ENCODE results near the gene PERCC1. TPM values are rescaled to one million over a fixed set of nuclear protein-coding genes. Genes with fewer than 3 reads are reported as not detected.
"Not testable (repeated sequence)": the region's sequence is repeated elsewhere in the genome, so short reads cannot be mapped to it uniquely, and the experiment has no call there.

PERCC1 gene
- total RNA-seq, 4 donors from 2014 or later = not detected

- no peak for DNase-seq (ENCODE audit: low spot score in 2 of 2)
- WGBS, 2 donors = 87 to 89% methylated on average over 28 to 35 of the region's 35 CpGs
- TF ChIP-seq CTCF (IDR thresholded peaks at IDR 0.05) (no peak), POLR2A (IDR thresholded peaks at IDR 0.05) (no peak)
- intact Hi-C loops (cut with DNase I; ENCODE audit: low total_unique reads) = no loop called here
- H3K4me3 ChIP-seq (ENCODE audit: low read depth, poor library complexity, severe bottlenecking) = no peak overlapping the region
Observed at GRCh38 chr16:1438229-1439057, 7.6 kb downstream of the PERCC1 start.

GRCh38 chr16:1439058-1439698 lies 8.3 kb downstream of the PERCC1 start:
- no peak overlapping the region for H3K4me3 ChIP-seq (ENCODE audit: low read depth, poor library complexity, severe bottlenecking)
- TF ChIP-seq CTCF (IDR thresholded peaks at IDR 0.05) (no peak), POLR2A (IDR thresholded peaks at IDR 0.05) (no peak)
- WGBS, 2 donors = 83 to 85% methylated on average over 22 to 25 of the region's 27 CpGs
- DNase-seq (ENCODE audit: low spot score in 2 of 2) = no peak
- intact Hi-C loops (cut with DNase I; ENCODE audit: low total_unique reads) = no loop called here

GRCh38 chr16:1439699-1440074 lies 8.8 kb downstream of the PERCC1 start:
- 88 to 95% methylated on average over 4 of the region's 4 CpGs for WGBS, 2 donors
- H3K4me3 ChIP-seq (ENCODE audit: low read depth, poor library complexity, severe bottlenecking); intact Hi-C loops (cut with DNase I; ENCODE audit: low total_unique reads); DNase-seq (ENCODE audit: low spot score in 2 of 2): not testable (repeated sequence)

GRCh38 chr16:1441391-1441829 lies 10.5 kb downstream of the PERCC1 start:
- TF ChIP-seq CTCF (IDR thresholded peaks at IDR 0.05) = no peak
- no peak for TF ChIP-seq POLR2A (IDR thresholded peaks at IDR 0.05)
- intact Hi-C loops (cut with DNase I; ENCODE audit: low total_unique reads) = no loop called here
- WGBS, 2 donors = 78 to 84% methylated on average over 21 to 22 of the region's 22 CpGs
- no peak overlapping the region for H3K4me3 ChIP-seq (ENCODE audit: low read depth, poor library complexity, severe bottlenecking)
- DNase-seq (ENCODE audit: low spot score in 2 of 2) = no peak

- no peak overlapping the region for H3K4me3 ChIP-seq (ENCODE audit: low read depth, poor library complexity, severe bottlenecking)
- TF ChIP-seq CTCF (IDR thresholded peaks at IDR 0.05) (no peak), POLR2A (IDR thresholded peaks at IDR 0.05) (no peak)
- DNase-seq (ENCODE audit: low spot score in 2 of 2) = no peak
- intact Hi-C loops (cut with DNase I; ENCODE audit: low total_unique reads) = no loop called here
- WGBS, 2 donors = 81 to 85% methylated on average over 12 to 19 of the region's 24 CpGs
Observed at GRCh38 chr16:1442697-1443096, 11.8 kb downstream of the PERCC1 start.

GRCh38 chr16:1443403-1443973 lies 12.6 kb downstream of the PERCC1 start:
- no peak overlapping the region for H3K4me3 ChIP-seq (ENCODE audit: low read depth, poor library complexity, severe bottlenecking)
- WGBS, 2 donors = 82 to 87% methylated on average over 12 to 29 of the region's 38 CpGs
- intact Hi-C loops (cut with DNase I; ENCODE audit: low total_unique reads) = no loop called here
- no peak for DNase-seq (ENCODE audit: low spot score in 2 of 2)
- TF ChIP-seq CTCF (IDR thresholded peaks at IDR 0.05) (no peak), POLR2A (IDR thresholded peaks at IDR 0.05) (no peak)

Data from lower leg skin (tissue), 4 donors.